22Rv1 (cell line): ENCODE measurements around the gene ADGRB2.

Source experiments
- H3K27ac ChIP-seq: fragments of 450-650 bp; 2 replicates; pipeline ENCODE4 v1.5.1; 2017
- CTCF ChIP-seq: fragments of 450-650 bp; IDR thresholded peaks from 2 replicates; pipeline ENCODE4 v1.5.1; 2017; ENCODE audit warnings: mild to moderate bottlenecking
- ZFX ChIP-seq: fragments of 450-650 bp; IDR thresholded peaks from 2 replicates; pipeline ENCODE4 v1.6.1; 2017; ENCODE audit warnings: antibody characterized with exemption, borderline replicate concordance

ADGRB2 gene

GRCh38 chr1:31785020-31785946 lies 21.1 kb upstream of the ADGRB2 start:
- no peak overlapping the region for H3K27ac ChIP-seq
- TF ChIP-seq CTCF (no peak), ZFX (no peak)

GRCh38 chr1:31784356-31785019 lies 20.3 kb upstream of the ADGRB2 start:
- TF ChIP-seq CTCF (no peak), ZFX (no peak)
- no peak overlapping the region for H3K27ac ChIP-seq

GRCh38 chr1:31783846-31784245 lies 19.7 kb upstream of the ADGRB2 start:
- TF ChIP-seq CTCF (no peak), ZFX (no peak)
- H3K27ac ChIP-seq, result no peak overlapping the region

GRCh38 chr1:31782421-31783410 lies 18.6 kb upstream of the ADGRB2 start:
- H3K27ac ChIP-seq, result no peak overlapping the region
- TF ChIP-seq ZFX (no peak), CTCF (no peak)

GRCh38 chr1:31781756-31782371 lies 17.7 kb upstream of the ADGRB2 start:
- TF ChIP-seq CTCF (no peak), ZFX (no peak)
- H3K27ac ChIP-seq, result no peak overlapping the region

- no peak for TF ChIP-seq ZFX
- no peak for TF ChIP-seq CTCF
- H3K27ac ChIP-seq, result no peak overlapping the region
These were observed 17.1 kb upstream of the ADGRB2 start for GRCh38 chr1:31781138-31781755.
